Measurements from ENCODE around the gene BCDIN3D.

Gene BCDIN3D

GRCh38 chr12:49842519-49843352, at the start of gene BCDIN3D:
TSS of gene BCDIN3D (minus strand) at chr12:49843106. CDS start at chr12:49843087, 19 bp downstream.
- Histone ChIP-seq H3K9ac (peak within 1 kb of the TSS; percentile 84), H3K4me2 (peak within 1 kb of the TSS; percentile 90), H4K20me1 (no peaks in the 10 kb centered on the region), H3K4me3 (peak within 1 kb of the TSS; percentile 73), H3K27ac (peak within 1 kb of the TSS; percentile 82), H3K4me1 (peaks cover 57% of the 10 kb centered on the region), H3K27me3 (no peaks in the 10 kb centered on the region), H3K9me3 (no peaks in the 10 kb centered on the region), H3K36me3 (no peaks in the 10 kb centered on the region)
- TF ChIP-seq Cebpa-rat (IDR thresholded peaks at IDR 0.05): no peak

GRCh38 chr12:49892084-49892731, 49.3 kb upstream of the BCDIN3D start:
- Histone ChIP-seq H4K20me1 (no peaks in the 10 kb centered on the region), H3K9me3 (no peaks in the 10 kb centered on the region), H3K27me3 (no peaks in the 10 kb centered on the region), H3K27ac (no peak overlapping the region), H3K9ac (no peak overlapping the region), H3K4me1 (peaks cover 20% of the 10 kb centered on the region), H3K36me3 (no peaks in the 10 kb centered on the region), H3K4me2 (no peak overlapping the region), H3K4me3 (no peak overlapping the region)
- no peak for TF ChIP-seq Cebpa-rat (IDR thresholded peaks at IDR 0.05)

GRCh38 chr12:49891476-49891875, 48.6 kb upstream of the BCDIN3D start:
- no peak overlapping the region for H3K9ac ChIP-seq
- H3K36me3 ChIP-seq: no peaks in the 10 kb centered on the region
- H3K4me2 ChIP-seq: no peak overlapping the region
- no peak for TF ChIP-seq Cebpa-rat (IDR thresholded peaks at IDR 0.05)
- no peaks in the 10 kb centered on the region for H3K27me3 ChIP-seq
- no peak overlapping the region for H3K4me3 ChIP-seq
- no peaks in the 10 kb centered on the region for H3K9me3 ChIP-seq
- H4K20me1 ChIP-seq: no peaks in the 10 kb centered on the region
- no peak overlapping the region for H3K27ac ChIP-seq
- peaks cover 12% of the 10 kb centered on the region for H3K4me1 ChIP-seq

- Histone ChIP-seq H3K9ac (no peak overlapping the region), H3K4me3 (no peak overlapping the region), H3K4me1 (peaks cover 9% of the 10 kb centered on the region), H4K20me1 (no peaks in the 10 kb centered on the region), H3K36me3 (no peaks in the 10 kb centered on the region), H3K27me3 (no peaks in the 10 kb centered on the region), H3K9me3 (no peaks in the 10 kb centered on the region), H3K27ac (no peak overlapping the region), H3K4me2 (no peak overlapping the region)
- TF ChIP-seq Cebpa-rat (IDR thresholded peaks at IDR 0.05): no peak
Observed at GRCh38 chr12:49891012-49891411, 48.1 kb upstream of the BCDIN3D start.

GRCh38 chr12:49890096-49890461, 47.2 kb upstream of the BCDIN3D start:
- no peak overlapping the region for H3K4me3 ChIP-seq
- H3K4me2 ChIP-seq: no peak overlapping the region
- H3K9ac ChIP-seq: no peak overlapping the region
- H3K27ac ChIP-seq: no peak overlapping the region
- no peaks in the 10 kb centered on the region for H3K9me3 ChIP-seq
- H3K36me3 ChIP-seq: no peaks in the 10 kb centered on the region
- H3K27me3 ChIP-seq: no peaks in the 10 kb centered on the region
- no peaks in the 10 kb centered on the region for H4K20me1 ChIP-seq
- TF ChIP-seq Cebpa-rat (IDR thresholded peaks at IDR 0.05): no peak
- H3K4me1 ChIP-seq: no peaks in the 10 kb centered on the region

- Histone ChIP-seq H3K27ac (no peak overlapping the region), H3K27me3 (no peaks in the 10 kb centered on the region), H3K4me1 (no peaks in the 10 kb centered on the region), H3K36me3 (no peaks in the 10 kb centered on the region), H4K20me1 (no peaks in the 10 kb centered on the region), H3K4me2 (no peak overlapping the region), H3K4me3 (no peak overlapping the region), H3K9me3 (no peaks in the 10 kb centered on the region), H3K9ac (no peak overlapping the region)
- TF ChIP-seq Cebpa-rat (IDR thresholded peaks at IDR 0.05): no peak
Observed at GRCh38 chr12:49889361-49890095, 46.6 kb upstream of the BCDIN3D start.

GRCh38 chr12:49888461-49889151, 45.7 kb upstream of the BCDIN3D start:
- H3K27me3 ChIP-seq: no peaks in the 10 kb centered on the region
- no peaks in the 10 kb centered on the region for H4K20me1 ChIP-seq
- TF ChIP-seq Cebpa-rat (IDR thresholded peaks at IDR 0.05): no peak
- H3K9me3 ChIP-seq: no peaks in the 10 kb centered on the region
- H3K9ac ChIP-seq: no peak overlapping the region
- no peak overlapping the region for H3K27ac ChIP-seq
- H3K4me2 ChIP-seq: no peak overlapping the region
- no peak overlapping the region for H3K4me3 ChIP-seq
- H3K4me1 ChIP-seq: no peaks in the 10 kb centered on the region
- no peaks in the 10 kb centered on the region for H3K36me3 ChIP-seq

- no peak overlapping the region for H3K9ac ChIP-seq
- no peaks in the 10 kb centered on the region for H3K27me3 ChIP-seq
- H3K36me3 ChIP-seq: no peaks in the 10 kb centered on the region
- H3K4me1 ChIP-seq: no peaks in the 10 kb centered on the region
- H4K20me1 ChIP-seq: no peaks in the 10 kb centered on the region
- no peaks in the 10 kb centered on the region for H3K9me3 ChIP-seq
- H3K27ac ChIP-seq: no peak overlapping the region
- no peak for TF ChIP-seq Cebpa-rat (IDR thresholded peaks at IDR 0.05)
- no peak overlapping the region for H3K4me2 ChIP-seq
- H3K4me3 ChIP-seq: no peak overlapping the region
Observed at GRCh38 chr12:49887536-49888401, 44.9 kb upstream of the BCDIN3D start.

GRCh38 chr12:49887091-49887490, 44.2 kb upstream of the BCDIN3D start:
- H4K20me1 ChIP-seq: no peaks in the 10 kb centered on the region
- H3K36me3 ChIP-seq: no peaks in the 10 kb centered on the region
- no peak overlapping the region for H3K27ac ChIP-seq
- H3K9me3 ChIP-seq: no peaks in the 10 kb centered on the region
- no peak for TF ChIP-seq Cebpa-rat (IDR thresholded peaks at IDR 0.05)
- no peaks in the 10 kb centered on the region for H3K27me3 ChIP-seq
- H3K4me1 ChIP-seq: no peaks in the 10 kb centered on the region
- H3K9ac ChIP-seq: no peak overlapping the region
- H3K4me2 ChIP-seq: no peak overlapping the region
- no peak overlapping the region for H3K4me3 ChIP-seq
